IMR-90 (cell line): ENCODE results near the gene CAPS. TPM values are rescaled to one million over a fixed set of nuclear protein-coding genes. Genes with fewer than 3 reads are reported as not detected.

ENCODE experiments used
- ATAC-seq: fragments of 200-7000 bp; cut with Tn5 transposase; 2 replicates; pipeline ENCODE4 v1.9.1; 2020; ENCODE audit warnings: low read depth, mild to moderate bottlenecking, moderate library complexity
- BruUV-seq: library from RNA; stranded (reverse); fragments of 400-500 nt; replicated peaks from 2 replicates; lab custom pipeline; 2021; lab: Mats Ljungman, UMichigan
- CTCF ChIA-PET: fragments of 300-600 bp; formaldehyde crosslinking; extraction: SDS; loops from one replicate; lab custom pipeline; 2021; ENCODE audit warnings: antibody characterized with exemption; lab: Yijun Ruan, JAX
- POLR2A ChIA-PET: fragments of 300-600 bp; sonication (Branson Sonifier 250); formaldehyde crosslinking; loops from one replicate; lab custom pipeline; 2022; ENCODE audit warnings: antibody characterized with exemption; ENCODE audit not compliant: unreplicated experiment; lab: Charles Lee
- DNase-seq: peaks from one replicate; pipeline ENCODE4 v3.0.0; 2013
- H2AFZ ChIP-seq: replicated peaks from 2 replicates; pipeline ENCODE3; 2013; ENCODE audit warnings: low read length, mild to moderate bottlenecking; ENCODE audit not compliant: poor library complexity
- H2AK5ac ChIP-seq: 2 replicates; pipeline ENCODE4 v1.6.1; 2013; ENCODE audit warnings: low read depth, low read length, inconsistent platforms
- H2AK9ac ChIP-seq: replicated peaks from 2 replicates; pipeline ENCODE3; 2013; ENCODE audit warnings: mild to moderate bottlenecking, low read depth, low read length, moderate library complexity; ENCODE audit not compliant: poor library complexity
- H2BK120ac ChIP-seq: 2 replicates; pipeline ENCODE4 v1.6.1; 2013; ENCODE audit warnings: low read depth, low read length, inconsistent platforms
- H2BK15ac ChIP-seq: 3 replicates; pipeline ENCODE4 v1.6.1; 2013; ENCODE audit warnings: low read depth, low read length, inconsistent platforms
- H2BK20ac ChIP-seq: 2 replicates; pipeline ENCODE4 v1.6.1; 2013; ENCODE audit warnings: low read depth, mild to moderate bottlenecking, inconsistent platforms, low read length, moderate library complexity
- H2BK5ac ChIP-seq: 2 replicates; pipeline ENCODE4 v1.6.1; 2013; ENCODE audit warnings: mild to moderate bottlenecking, low read depth, low read length, inconsistent platforms; ENCODE audit not compliant: poor library complexity, severe bottlenecking
- H3K14ac ChIP-seq: replicated peaks from 2 replicates; pipeline ENCODE4 v1.6.1; 2013; ENCODE audit warnings: low read depth, low read length, inconsistent platforms
- H3K18ac ChIP-seq: 2 replicates; pipeline ENCODE4 v1.6.1; 2013; ENCODE audit warnings: low read depth, low read length, control low read depth
- H3K23ac ChIP-seq: 2 replicates; pipeline ENCODE4 v1.6.1; 2013; ENCODE audit warnings: low read depth, low read length, inconsistent platforms
- H3K27ac ChIP-seq: 2 replicates; pipeline ENCODE4 v1.5.1; 2013; ENCODE audit warnings: mild to moderate bottlenecking, control low read depth, low read length; ENCODE audit not compliant: insufficient read depth
- H3K27me3 ChIP-seq: 2 replicates; pipeline ENCODE4 v1.6.1; 2013; ENCODE audit warnings: low read length; ENCODE audit not compliant: control insufficient read depth, insufficient read depth
- H3K36me3 ChIP-seq: 2 replicates; pipeline ENCODE4 v1.6.1; 2013; ENCODE audit warnings: low read length, mixed read lengths; ENCODE audit not compliant: control insufficient read depth, insufficient read depth
- H3K4ac ChIP-seq: 2 replicates; pipeline ENCODE4 v1.6.1; 2013; ENCODE audit warnings: low read depth, low read length, inconsistent platforms
- H3K4me1 ChIP-seq: 2 replicates; pipeline ENCODE4 v1.6.1; 2013; ENCODE audit warnings: low read length, mixed read lengths; ENCODE audit not compliant: control insufficient read depth, insufficient read depth
- H3K4me2 ChIP-seq: 2 replicates; pipeline ENCODE4 v1.6.1; 2013; ENCODE audit warnings: low read depth, mild to moderate bottlenecking, control low read depth, low read length, moderate library complexity
- H3K4me3 ChIP-seq: 2 replicates; pipeline ENCODE4 v1.5.1; 2013; ENCODE audit warnings: low read depth, mild to moderate bottlenecking, control low read depth, low read length, moderate library complexity; ENCODE audit not compliant: insufficient read depth
- H3K56ac ChIP-seq: 2 replicates; pipeline ENCODE4 v1.6.1; 2013; ENCODE audit warnings: low read length, inconsistent platforms; ENCODE audit not compliant: insufficient read depth; ENCODE audit errors: extremely low read depth
- H3K79me1 ChIP-seq, 2 experiments: 2 replicates each; pipeline ENCODE4 v1.6.1; 2013; ENCODE audit warnings: low read length in 2 of 2, inconsistent platforms in 1 of 2, low read depth in 1 of 2
- H3K9ac ChIP-seq: 2 replicates; pipeline ENCODE4 v1.6.1; 2013; ENCODE audit warnings: low read depth, low read length, control low read depth
- H3K9me1 ChIP-seq: 2 replicates; pipeline ENCODE4 v1.6.1; 2013; ENCODE audit warnings: low read length, inconsistent platforms; ENCODE audit not compliant: insufficient read depth
- H3K9me3 ChIP-seq: 2 replicates; pipeline ENCODE4 v1.6.1; 2013; ENCODE audit warnings: low read length; ENCODE audit not compliant: control insufficient read depth, insufficient read depth
- H4K20me1 ChIP-seq: 2 replicates; pipeline ENCODE4 v1.6.1; 2013; ENCODE audit warnings: low read length, inconsistent platforms; ENCODE audit not compliant: insufficient read depth
- H4K5ac ChIP-seq: 2 replicates; pipeline ENCODE4 v1.6.1; 2013; ENCODE audit warnings: mild to moderate bottlenecking, low read depth, low read length, control low read depth
- H4K8ac ChIP-seq, 2 experiments: 2 replicates each; pipeline ENCODE4 v1.6.1; 2013; ENCODE audit warnings: low read depth in 2 of 2, low read length in 2 of 2, control low read depth in 1 of 2, inconsistent platforms in 1 of 2
- H4K91ac ChIP-seq: 2 replicates; pipeline ENCODE4 v1.6.1; 2013; ENCODE audit warnings: low read depth, low read length, inconsistent platforms; ENCODE audit not compliant: insufficient read depth
- CHD1 ChIP-seq: IDR thresholded peaks from 2 replicates; pipeline ENCODE4 v1.6.1; 2012; ENCODE audit warnings: low read depth, low read length, improper control_type of control experiment
- CTCF ChIP-seq: conservative IDR thresholded peaks from 2 replicates; pipeline ENCODE4 v1.5.1; 2012; ENCODE audit warnings: mild to moderate bottlenecking, low read depth, low read length, improper control_type of control experiment
- ELK1 ChIP-seq: fragments of 150-350 bp; IDR thresholded peaks from 2 replicates; pipeline ENCODE4 v1.6.1; 2016; ENCODE audit warnings: low read depth, mild to moderate bottlenecking, low read length, moderate library complexity, borderline replicate concordance
- MAZ ChIP-seq: IDR thresholded peaks from 2 replicates; pipeline ENCODE4 v1.6.1; 2012; ENCODE audit warnings: low read depth, mild to moderate bottlenecking, low read length, improper control_type of control experiment, moderate library complexity, borderline replicate concordance
- POLR2A ChIP-seq: IDR thresholded peaks from 2 replicates; pipeline ENCODE4 v1.6.1; 2012; ENCODE audit warnings: mild to moderate bottlenecking, low read depth, low read length
- RAD21 ChIP-seq: IDR thresholded peaks from 2 replicates; pipeline ENCODE4 v1.6.1; 2012; ENCODE audit warnings: low read length, improper control_type of control experiment
- RFX5 ChIP-seq: IDR thresholded peaks from 2 replicates; pipeline ENCODE4 v1.8.0; 2012; ENCODE audit warnings: low read depth, mild to moderate bottlenecking, low read length, moderate library complexity
- USF2 ChIP-seq: fragments of 150-350 bp; IDR thresholded peaks from 2 replicates; pipeline ENCODE4 v1.6.1; 2017; ENCODE audit warnings: mild to moderate bottlenecking, antibody characterized with exemption, low read length, low read depth
- WGBS, 2 experiments: methylation state at CpG; one replicate each; pipeline versions ENCODE4 v1.1.5 to v1.1.7; 2013; ENCODE audit warnings: missing lambda C conversion rate in 2 of 2; ENCODE audit not compliant: insufficient read length in 1 of 2; ENCODE audit errors: extremely low coverage in 2 of 2; 5-methylcytosine and 5-hydroxymethylcytosine counted together
- dilution Hi-C: fragments of 300-500 bp; cut with HindIII; formaldehyde crosslinking; loops from one replicate; pipeline ENCODE4 v1.14.3; 2018; ENCODE audit warnings: low sequenced_read_pairs; ENCODE audit not compliant: unreplicated experiment
- in situ Hi-C: fragments of 300-500 bp; cut with MboI; formaldehyde crosslinking; loops from 3 replicates; pipeline ENCODE4 v1.14.3; 2019; ENCODE audit warnings: low sequenced_read_pairs, inconsistent platforms, mixed read lengths
- intact Hi-C: fragments of 100-400 bp; cut with micrococcal nuclease; formaldehyde crosslinking; loops from 2 replicates; pipeline ENCODE4 v1.10.0; 2022
- polyA plus RNA-seq, 3 experiments: library from polyadenylated mRNA; depleted of rRNA; stranded (reverse); fragments of >200 nt; gene quantifications; 2 replicates each; pipeline ENCODE4 v1.2.3, GENCODE V29; 2012; ENCODE audit warnings: low replicate concordance in 1 of 3
- total RNA-seq: library from RNA; depleted of rRNA; stranded (reverse); fragments of >200 nt; gene quantifications from 2 replicates; pipeline ENCODE4 v1.2.3, GENCODE V29; 2012

Gene CAPS
- total and polyA plus RNA-seq, 2 of the 4 experiments (the other 2 are of a cell fraction): 0.54 to 4.9 TPM

GRCh38 chr19:5933391-5934068 is 19.5 kb downstream of the CAPS start (continued):
- TF ChIP-seq CHD1 (no peak), CTCF (no peak), POLR2A (no peak)

- peak overlapping the region; percentile 46 for H3K56ac ChIP-seq
- no peak overlapping the region for H3K4me3 ChIP-seq
- H4K8ac ChIP-seq: peak overlapping the region; percentile 65 to 92; a peak in 3 of 4 replicates
- H3K23ac ChIP-seq: peak overlapping the region; percentile 88
- peak overlapping the region; percentile 14; the same call in 1 of the 2 replicates for H3K18ac ChIP-seq
- CTCF ChIA-PET: no interaction called here
- H3K79me1 ChIP-seq: peaks cover 32 to 76% of the 10 kb centered on the region in 2 experiments; a peak in 3 of 4 replicates
- H3K9me3 ChIP-seq: no peaks in the 10 kb centered on the region
- H2BK20ac ChIP-seq: peak overlapping the region; percentile 85
- peak overlapping the region; percentile 13; the same call in 1 of the 2 replicates for H4K5ac ChIP-seq
- WGBS, 2 experiments: 75% methylated on average over 1 of the region's 5 CpGs; no CpG with 5 or more reads in 1 of the 2 experiments
- dilution Hi-C loops (no loop called here), intact Hi-C loops (loop anchor here (2.0 kb wide), 1 partner anchor 29 kb away; the partner anchor contains the start of gene VMAC), in situ Hi-C loops (no loop called here)
- POLR2A ChIA-PET: no interaction called here
- H2BK5ac ChIP-seq: peak overlapping the region; percentile 74
- DNase-seq (peak; percentile 16), ATAC-seq (no peak)
- peaks cover 34% of the 10 kb centered on the region for H4K20me1 ChIP-seq
- peak overlapping the region; percentile 99 for H2AK5ac ChIP-seq
- H2BK120ac ChIP-seq: peak overlapping the region; percentile 86
- H3K27me3 ChIP-seq: no peaks in the 10 kb centered on the region
- no peak overlapping the region for H2AFZ ChIP-seq
- peak overlapping the region; percentile 69 for H3K27ac ChIP-seq
- H3K9ac ChIP-seq: peak overlapping the region; percentile 41; the same call in 1 of the 2 replicates
- H2BK15ac ChIP-seq: peak overlapping the region; percentile 81; the same call in 2 of the 3 replicates
- no TSS peak for BruUV-seq
- peaks cover 48% of the 10 kb centered on the region for H3K36me3 ChIP-seq
- H2AK9ac ChIP-seq: peak overlapping the region; percentile 60
- H3K9me1 ChIP-seq: peaks cover 34% of the 10 kb centered on the region
- peaks cover 32% of the 10 kb centered on the region for H3K4me1 ChIP-seq
- H4K91ac ChIP-seq: peak overlapping the region; percentile 84
- H3K14ac ChIP-seq: peak overlapping the region; percentile 94
- no peak overlapping the region for H3K4me2 ChIP-seq
- H3K4ac ChIP-seq: peak overlapping the region; percentile 94
- TF ChIP-seq RAD21: no peak
- no peak for TF ChIP-seq ELK1
- no peak for TF ChIP-seq RFX5
- no peak for TF ChIP-seq CHD1
- TF ChIP-seq USF2: no peak
- TF ChIP-seq CTCF: no peak
- no peak for TF ChIP-seq MAZ
Observed at GRCh38 chr19:5934069-5934401, 20.0 kb downstream of the CAPS start.
